K562 (cell line): ENCODE measurements around the gene ACTR5. TPM values are rescaled to one million over a fixed set of nuclear protein-coding genes. Genes with fewer than 3 reads are reported as not detected.

Experiments
- FOXP1 ChIP-seq: sonication (generic); formaldehyde crosslinking; IDR thresholded peaks from 2 replicates; pipeline ENCODE4 v1.8.0; 2022; ENCODE audit warnings: mild to moderate bottlenecking, missing genetic modification reagents
- GTF2A2 ChIP-seq: IDR thresholded peaks from 2 replicates; pipeline ENCODE4 v1.6.1; 2016; ENCODE audit warnings: mild to moderate bottlenecking, missing genetic modification characterization, missing compliant biosample characterization
- HMG20A ChIP-seq: fragments of 450-650 bp; formaldehyde crosslinking; conservative IDR thresholded peaks from 2 replicates; pipeline ENCODE4 v1.4.0; 2020; ENCODE audit warnings: mild to moderate bottlenecking, mixed read lengths
- KLF1 ChIP-seq: fragments of 450-650 bp; IDR thresholded peaks from 2 replicates; pipeline ENCODE4 v1.6.1; 2016; ENCODE audit warnings: missing genetic modification characterization, missing compliant biosample characterization
- MAZ ChIP-seq, 2 experiments: fragments of 450-650 bp in 1 of 2; sonication (generic) in 1 of 2; formaldehyde crosslinking; IDR thresholded peaks in 1 of 2; conservative IDR thresholded peaks in 1 of 2; 2 replicates each; pipeline versions ENCODE4 v1.4.0 to v1.5.0; 2020; ENCODE audit warnings: mild to moderate bottlenecking in 1 of 2, missing genetic modification reagents in 1 of 2
- POU5F1 ChIP-seq: fragments of 150-350 bp; IDR thresholded peaks from 2 replicates; pipeline ENCODE4 v1.6.1; 2014; ENCODE audit warnings: borderline replicate concordance, low read length, low read depth, mild to moderate bottlenecking; ENCODE audit not compliant: partially characterized antibody
- PTTG1 ChIP-seq: fragments of 450-650 bp; IDR thresholded peaks from 2 replicates; pipeline ENCODE4 v1.6.1; 2016; ENCODE audit warnings: low read depth, mild to moderate bottlenecking, missing genetic modification characterization, missing compliant biosample characterization
- RAD21 ChIP-seq, 2 experiments: fragments of 250-450 bp in 1 of 2; fragments of 450-650 bp in 1 of 2; sonication (Bioruptor Pico) in 1 of 2; formaldehyde crosslinking in 1 of 2; IDR thresholded peaks in 1 of 2; conservative IDR thresholded peaks in 1 of 2; 2 replicates each; pipeline versions ENCODE4 v1.4.0 to v1.8.0; 2020 to 2022; ENCODE audit warnings: mild to moderate bottlenecking in 2 of 2, moderate library complexity in 1 of 2
- RAD51 ChIP-seq: fragments of 450-650 bp; IDR thresholded peaks from 2 replicates; pipeline ENCODE4 v1.7.1; 2016; ENCODE audit warnings: low read depth, mild to moderate bottlenecking, borderline replicate concordance
- RB1 ChIP-seq: fragments of 450-650 bp; IDR thresholded peaks from 2 replicates; pipeline ENCODE4 v1.6.1; 2017; ENCODE audit warnings: low read depth, mild to moderate bottlenecking
- SMAD2 ChIP-seq: fragments of 150-350 bp; IDR thresholded peaks from 2 replicates; pipeline ENCODE4 v1.6.1; 2014; ENCODE audit warnings: low read depth, mild to moderate bottlenecking, low read length
- SMAD4 ChIP-seq: fragments of 250-450 bp; sonication (Bioruptor Pico); conservative IDR thresholded peaks from 2 replicates; pipeline ENCODE4 v1.8.0; 2021; ENCODE audit warnings: inconsistent platforms, mild to moderate bottlenecking, moderate library complexity
- SMC3 ChIP-seq: conservative IDR thresholded peaks from 2 replicates; pipeline ENCODE4 v1.6.1; 2011; ENCODE audit warnings: low read depth, low read length, improper control_type of control experiment; ENCODE audit not compliant: insufficient read depth
- STAG1 ChIP-seq: sonication (generic); formaldehyde crosslinking; IDR thresholded peaks from 2 replicates; pipeline ENCODE4 v1.5.0; 2020; ENCODE audit warnings: missing genetic modification reagents, borderline replicate concordance
- STAT5A ChIP-seq: IDR thresholded peaks from 2 replicates; pipeline ENCODE4 v1.6.1; 2012; ENCODE audit warnings: low read length, inconsistent platforms, borderline replicate concordance
- TAF1 ChIP-seq: IDR thresholded peaks from 2 replicates; pipeline ENCODE4 v1.6.1; 2011; ENCODE audit warnings: mild to moderate bottlenecking, low read length, moderate library complexity; ENCODE audit not compliant: insufficient read depth, control insufficient read depth, severe bottlenecking; ENCODE audit errors: extremely low read depth
- TBL1XR1 ChIP-seq, 2 experiments: IDR thresholded peaks; 2 replicates each; pipeline ENCODE4 v1.6.1; 2012; ENCODE audit warnings: improper control_type of control experiment in 2 of 2, low read length in 2 of 2, mild to moderate bottlenecking in 1 of 2
- TCF3 ChIP-seq: sonication (generic); formaldehyde crosslinking; IDR thresholded peaks from 2 replicates; pipeline ENCODE4 v1.4.0; 2020; ENCODE audit warnings: mild to moderate bottlenecking, missing genetic modification reagents
- TFAP4 ChIP-seq: sonication (generic); formaldehyde crosslinking; IDR thresholded peaks from 2 replicates; pipeline ENCODE4 v1.8.0; 2022; ENCODE audit warnings: missing genetic modification reagents, mild to moderate bottlenecking, moderate library complexity, borderline replicate concordance
- TOE1 ChIP-seq, 2 experiments: fragments of 450-650 bp in 1 of 2; sonication (generic) in 1 of 2; formaldehyde crosslinking in 1 of 2; IDR thresholded peaks; 2 replicates each; pipeline versions ENCODE4 v1.7.1 to v1.8.0; 2016 to 2022; ENCODE audit warnings: borderline replicate concordance in 2 of 2, mild to moderate bottlenecking in 2 of 2, antibody characterized with exemption in 1 of 2, inconsistent platforms in 1 of 2, low read depth in 1 of 2, missing genetic modification reagents in 1 of 2, moderate library complexity in 1 of 2
- ZHX1 ChIP-seq: fragments of 150-350 bp; conservative IDR thresholded peaks from 2 replicates; pipeline ENCODE4 v1.6.1; 2014; ENCODE audit warnings: low read length
- ZKSCAN3 ChIP-seq: fragments of 250-450 bp; sonication (Bioruptor Pico); IDR thresholded peaks from 2 replicates; pipeline ENCODE4 v1.4.0; 2020
- polyA plus RNA-seq, 8 experiments: library from polyadenylated mRNA; depleted of rRNA in 4 of 8; stranded (reverse) in 5 of 8; unstranded in 3 of 8; fragments of >200 nt; fragmentation: Nextera tagmentation in 2 of 8; fragmentation: Illumina TruSeq in 1 of 8; extraction: Ambion mirVana in 2 of 8; extraction: Trizol in 1 of 8; gene quantifications; 2 replicates each; pipeline versions ENCODE4 v1.2.1 to v1.2.3, GENCODE V29; 2011 to 2014; ENCODE audit warnings: inconsistent platforms in 1 of 8, missing spikeins in 1 of 8
- total RNA-seq, 7 experiments: library from RNA; depleted of rRNA in 6 of 7; stranded (reverse); fragments of >200 nt in 6 of 7; fragmentation: Illumina TruSeq in 2 of 7; extraction: Trizol in 2 of 7; gene quantifications; 2 replicates each; pipeline versions ENCODE4 v1.2.1 to v1.2.3, GENCODE V29; 2011 to 2021; ENCODE audit warnings: low replicate concordance in 1 of 7
- TF ChIP-seq, protein P1 (sequence below): fragments of 450-650 bp; IDR thresholded peaks from 2 replicates; pipeline ENCODE4 v1.6.1; 2016; ENCODE audit warnings: low read depth, mild to moderate bottlenecking, moderate library complexity

The ACTR5 gene
- total and polyA plus RNA-seq, 9 of the 15 experiments (the other 6 are each of a cell fraction or from before 2014, with no cell fraction given) = 0.93 to 18.8 (median 12.9) TPM

- TF ChIP-seq ZHX1 = no peak
- no peak for TF ChIP-seq TAF1
- TF ChIP-seq TBL1XR1 (IDR thresholded peaks at IDR 0.05; ENCODE audit: low read length in 2 of 2) = no peak
- no peak for TF ChIP-seq GTF2A2 (tag)
- no peak for TF ChIP-seq TCF3
- no peak for TF ChIP-seq RB1
- TF ChIP-seq HMG20A (CRISPR knock-in tag) = no peak
- TF ChIP-seq KLF1 = no peak
- peak; percentile 72 for TF ChIP-seq SMC3
- TF ChIP-seq SMAD2 = no peak
- peak in 1 of 2 experiments; percentile 37; a peak in 1 of 4 replicates for TF ChIP-seq MAZ (CRISPR knock-in tag; conservative IDR thresholded peaks at IDR 0.05 in 1 of 2, IDR thresholded peaks at IDR 0.05 in 1 of 2)
- TF ChIP-seq STAT5A = no peak
- no peak for TF ChIP-seq FOXP1
- peak in 1 of 2 experiments; percentile 67; a peak in 2 of 4 replicates for TF ChIP-seq RAD21 (CRISPR knock-in tag; conservative IDR thresholded peaks at IDR 0.05 in 1 of 2, IDR thresholded peaks at IDR 0.05 in 1 of 2)
- no peak for TF ChIP-seq PTTG1
- TF ChIP-seq ZKSCAN3 (CRISPR knock-in tag) = no peak
- TF ChIP-seq, protein P1, sequence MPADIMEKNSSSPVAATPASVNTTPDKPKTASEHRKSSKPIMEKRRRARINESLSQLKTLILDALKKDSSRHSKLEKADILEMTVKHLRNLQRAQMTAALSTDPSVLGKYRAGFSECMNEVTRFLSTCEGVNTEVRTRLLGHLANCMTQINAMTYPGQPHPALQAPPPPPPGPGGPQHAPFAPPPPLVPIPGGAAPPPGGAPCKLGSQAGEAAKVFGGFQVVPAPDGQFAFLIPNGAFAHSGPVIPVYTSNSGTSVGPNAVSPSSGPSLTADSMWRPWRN = no peak
- 0 out of 2 replicates have a peak, but pooled peaks have one; percentile 13 for TF ChIP-seq STAG1 (CRISPR knock-in tag)
- TF ChIP-seq TFAP4 (CRISPR knock-in tag) = 0 out of 2 replicates have a peak, but pooled peaks have one; percentile 37
- no peak for TF ChIP-seq POU5F1
- no peak for TF ChIP-seq TOE1 (IDR thresholded peaks at IDR 0.05; ENCODE audit: borderline replicate concordance)
- TF ChIP-seq TOE1 (CRISPR knock-in tag; IDR thresholded peaks at IDR 0.05; ENCODE audit: borderline replicate concordance, low read depth) = no peak
- TF ChIP-seq RAD51 = no peak
- no peak for TF ChIP-seq SMAD4 (CRISPR knock-in tag)
Observed at GRCh38 chr20:38726804-38727606, 21.3 kb upstream of the ACTR5 start (continued).
